ENCODE results near the gene PIK3AP1. TPM values are rescaled to one million over a fixed set of nuclear protein-coding genes. Genes with fewer than 3 reads are reported as not detected.
"Not testable (repeated sequence)": the region's sequence is repeated elsewhere in the genome, so short reads cannot be mapped to it uniquely, and the experiment has no call there.

Gene PIK3AP1
- total and polyA plus RNA-seq, 2 of the 4 experiments (the other 2 are of a cell fraction) = under 0.01 to 0.14 TPM

DNA sequence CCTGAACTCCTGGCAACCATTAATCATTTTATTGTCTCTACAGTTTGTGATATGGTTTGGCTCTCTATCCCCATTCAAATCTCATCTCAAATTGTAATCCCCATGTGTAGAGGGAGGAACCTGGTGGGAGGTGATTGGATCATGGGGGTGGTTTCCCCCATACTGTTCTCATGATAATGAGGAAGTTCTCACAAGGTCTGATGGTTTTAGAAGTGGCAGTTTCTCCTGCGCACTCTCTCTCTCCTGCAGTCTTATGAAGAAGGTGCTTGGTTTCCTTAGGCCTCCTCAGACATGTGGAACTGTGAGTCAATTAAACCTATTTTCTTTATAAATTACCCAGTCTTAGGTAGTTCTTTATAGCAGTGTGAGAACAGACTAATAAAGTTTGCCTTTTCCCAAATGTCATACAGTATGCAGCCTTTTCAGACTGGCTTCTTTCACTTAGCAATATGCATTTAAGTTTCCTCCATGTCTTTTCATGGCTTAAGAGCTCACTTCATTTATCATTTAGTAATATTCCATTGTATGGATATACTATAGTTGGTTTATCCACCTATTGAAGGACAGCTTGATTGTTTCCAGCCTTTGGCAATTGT is 17.1 kb upstream of the PIK3AP1 start:
- H3K56ac ChIP-seq (ENCODE audit: extremely low read depth, insufficient read depth, low read length); H3K27me3 ChIP-seq (ENCODE audit: control insufficient read depth, insufficient read depth, low read length); H3K18ac ChIP-seq (ENCODE audit: low read depth, low read length); H3K27ac ChIP-seq (ENCODE audit: insufficient read depth, low read length); H3K4ac ChIP-seq (ENCODE audit: low read depth, low read length); H4K91ac ChIP-seq (ENCODE audit: insufficient read depth, low read depth, low read length); BruUV-seq (replicated peaks); DNase-seq; in situ Hi-C loops (cut with MboI; ENCODE audit: low sequenced_read_pairs); H3K9ac ChIP-seq (ENCODE audit: low read depth, low read length); H2BK20ac ChIP-seq (ENCODE audit: low read depth, low read length); H2AK9ac ChIP-seq (replicated peaks; ENCODE audit: low read depth, low read length, poor library complexity); CTCF ChIA-PET; ATAC-seq (ENCODE audit: low read depth); H3K79me1 ChIP-seq (ENCODE audit: low read depth in 1 of 2, low read length in 2 of 2); H3K4me2 ChIP-seq (ENCODE audit: low read depth, low read length); H3K4me3 ChIP-seq (ENCODE audit: insufficient read depth, low read depth, low read length); H3K9me3 ChIP-seq (ENCODE audit: control insufficient read depth, insufficient read depth, low read length); H3K36me3 ChIP-seq (ENCODE audit: control insufficient read depth, insufficient read depth, low read length); H2BK15ac ChIP-seq (ENCODE audit: low read depth, low read length); H3K4me1 ChIP-seq (ENCODE audit: control insufficient read depth, insufficient read depth, low read length); H3K9me1 ChIP-seq (ENCODE audit: insufficient read depth, low read length); intact Hi-C loops (cut with micrococcal nuclease); H2BK5ac ChIP-seq (ENCODE audit: low read depth, low read length, poor library complexity, severe bottlenecking); H2AFZ ChIP-seq (replicated peaks; ENCODE audit: low read length, poor library complexity); H4K5ac ChIP-seq (ENCODE audit: low read depth, low read length); dilution Hi-C loops (cut with HindIII; ENCODE audit: low sequenced_read_pairs, unreplicated experiment); H2AK5ac ChIP-seq (ENCODE audit: low read depth, low read length); H3K14ac ChIP-seq (replicated peaks; ENCODE audit: low read depth, low read length); H4K20me1 ChIP-seq (ENCODE audit: insufficient read depth, low read length); H3K23ac ChIP-seq (ENCODE audit: low read depth, low read length); H2BK120ac ChIP-seq (ENCODE audit: low read depth, low read length); POLR2A ChIA-PET (ENCODE audit: unreplicated experiment); H4K8ac ChIP-seq (ENCODE audit: low read depth in 2 of 2, low read length in 2 of 2): not testable (repeated sequence)
- WGBS, 2 experiments (ENCODE audit: extremely low coverage in 2 of 2, insufficient read length in 1 of 2) = no CpG with 5 or more reads among the region's 1 CpG
